ENCODE measurements around the gene PTDSS2. TPM values are rescaled to one million over a fixed set of nuclear protein-coding genes. Genes with fewer than 3 reads are reported as not detected.
A peak's percentile ranks its signal among the peaks of the same experiment; 100 is the strongest.

The PTDSS2 gene
- total RNA-seq, 6 experiments from 2014 or later, result 8.4 to 21.9 (median 11.4) TPM

DNA sequence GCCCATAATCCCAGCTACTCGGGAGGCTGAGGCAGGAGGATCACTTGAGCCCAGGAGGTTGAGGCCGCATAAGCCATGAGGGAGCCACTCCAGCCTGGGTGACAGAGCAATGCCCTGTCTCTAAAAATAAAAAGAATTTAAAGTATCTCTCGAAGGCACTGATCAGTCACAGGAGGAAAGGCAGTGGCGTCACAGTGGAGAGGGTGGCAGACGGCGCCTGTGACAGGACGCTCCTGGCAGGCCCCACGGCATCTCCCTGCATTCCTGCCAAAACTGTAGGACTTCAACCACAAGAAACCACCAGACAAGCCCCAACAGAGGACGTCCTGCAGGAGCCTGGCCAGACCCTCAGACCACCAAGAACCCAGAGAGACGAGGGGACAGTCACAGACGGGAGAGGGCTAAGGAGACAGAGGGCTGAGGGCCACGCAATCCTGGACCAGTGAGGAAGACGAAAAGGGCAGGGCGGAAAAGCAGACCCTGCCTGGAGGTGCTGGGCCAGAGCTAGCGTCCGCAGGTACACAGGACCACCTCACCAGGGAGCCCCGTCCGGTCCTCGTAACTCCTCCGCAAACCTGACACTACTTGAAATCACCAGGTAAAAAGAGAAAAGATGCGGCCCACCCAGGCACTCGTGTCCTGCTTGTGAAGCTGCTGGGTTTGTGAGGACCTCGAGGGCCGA, 51.1 kb downstream of the PTDSS2 start:
- peaks cover 0 to 21% (median 5%) of the 10 kb centered on the region in 4 donors for H3K4me1 ChIP-seq
- DNase-seq (no peak), ATAC-seq (no peak)
- no peaks in the 10 kb centered on the region for H3K27me3 ChIP-seq
- no peak overlapping the region for H3K4me3 ChIP-seq
- 83% methylated on average over 7 of the region's 24 CpGs for WGBS (ENCODE audit: insufficient coverage, low coverage, low lambda C conversion rate, missing lambda C conversion rate)
- H3K9me3 ChIP-seq, result no peaks in the 10 kb centered on the region
- peaks cover 7 to 41% (median 33%) of the 10 kb centered on the region in 4 donors for H3K36me3 ChIP-seq
- intact Hi-C loops (cut with DNase I), result no loop called here
- H3K27ac ChIP-seq, result no peak overlapping the region
- no peak for TF ChIP-seq POLR2A (IDR thresholded peaks at IDR 0.05)
- TF ChIP-seq, protein P1, sequence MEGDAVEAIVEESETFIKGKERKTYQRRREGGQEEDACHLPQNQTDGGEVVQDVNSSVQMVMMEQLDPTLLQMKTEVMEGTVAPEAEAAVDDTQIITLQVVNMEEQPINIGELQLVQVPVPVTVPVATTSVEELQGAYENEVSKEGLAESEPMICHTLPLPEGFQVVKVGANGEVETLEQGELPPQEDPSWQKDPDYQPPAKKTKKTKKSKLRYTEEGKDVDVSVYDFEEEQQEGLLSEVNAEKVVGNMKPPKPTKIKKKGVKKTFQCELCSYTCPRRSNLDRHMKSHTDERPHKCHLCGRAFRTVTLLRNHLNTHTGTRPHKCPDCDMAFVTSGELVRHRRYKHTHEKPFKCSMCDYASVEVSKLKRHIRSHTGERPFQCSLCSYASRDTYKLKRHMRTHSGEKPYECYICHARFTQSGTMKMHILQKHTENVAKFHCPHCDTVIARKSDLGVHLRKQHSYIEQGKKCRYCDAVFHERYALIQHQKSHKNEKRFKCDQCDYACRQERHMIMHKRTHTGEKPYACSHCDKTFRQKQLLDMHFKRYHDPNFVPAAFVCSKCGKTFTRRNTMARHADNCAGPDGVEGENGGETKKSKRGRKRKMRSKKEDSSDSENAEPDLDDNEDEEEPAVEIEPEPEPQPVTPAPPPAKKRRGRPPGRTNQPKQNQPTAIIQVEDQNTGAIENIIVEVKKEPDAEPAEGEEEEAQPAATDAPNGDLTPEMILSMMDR (IDR thresholded peaks at IDR 0.05), result no peak

DNA sequence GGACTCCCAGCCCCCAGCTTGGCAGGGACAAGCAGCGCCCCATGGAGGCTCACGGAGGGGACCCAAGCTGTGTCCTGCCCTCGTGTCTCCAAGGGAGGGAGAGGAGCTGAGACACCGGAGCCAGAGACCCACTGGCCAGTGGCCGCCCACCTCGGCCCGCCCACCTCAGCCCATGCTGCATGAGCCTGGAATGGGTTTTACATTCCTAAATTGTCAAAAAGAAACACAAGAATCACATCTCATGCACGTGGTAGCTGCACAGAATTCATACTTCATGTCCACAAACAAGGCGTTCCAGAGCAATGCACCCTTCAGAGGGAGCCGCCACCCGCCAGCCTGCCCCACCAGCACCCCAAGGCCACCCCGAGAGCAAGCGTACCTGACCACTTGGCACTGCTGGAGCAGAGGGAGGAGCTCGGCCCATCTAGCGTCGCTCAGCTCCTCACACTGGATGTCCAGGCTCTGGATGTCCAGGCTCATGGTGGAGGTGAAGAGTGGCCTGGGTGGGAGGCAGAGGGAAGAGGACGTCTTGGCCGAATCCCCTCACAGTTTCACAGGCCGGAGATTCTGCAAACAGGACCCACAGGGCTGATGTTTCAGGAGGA, 51.7 kb downstream of the PTDSS2 start:
- DNase-seq, result no peak
- Histone ChIP-seq H3K27me3 (no peaks in the 10 kb centered on the region), H3K36me3 (peaks cover 7 to 40% (median 33%) of the 10 kb centered on the region in 4 donors), H3K27ac (no peak overlapping the region), H3K4me3 (no peak overlapping the region), H3K4me1 (peaks cover 0 to 21% (median 5%) of the 10 kb centered on the region in 4 donors), H3K9me3 (no peaks in the 10 kb centered on the region)
- ATAC-seq, result no peak
- no peak for TF ChIP-seq POLR2A (IDR thresholded peaks at IDR 0.05)
- TF ChIP-seq, protein P1 (IDR thresholded peaks at IDR 0.05), result no peak
- intact Hi-C loops (cut with DNase I), result no loop called here
- WGBS (ENCODE audit: insufficient coverage, low coverage, low lambda C conversion rate, missing lambda C conversion rate), result 100% methylated on average over 3 of the region's 19 CpGs

DNA sequence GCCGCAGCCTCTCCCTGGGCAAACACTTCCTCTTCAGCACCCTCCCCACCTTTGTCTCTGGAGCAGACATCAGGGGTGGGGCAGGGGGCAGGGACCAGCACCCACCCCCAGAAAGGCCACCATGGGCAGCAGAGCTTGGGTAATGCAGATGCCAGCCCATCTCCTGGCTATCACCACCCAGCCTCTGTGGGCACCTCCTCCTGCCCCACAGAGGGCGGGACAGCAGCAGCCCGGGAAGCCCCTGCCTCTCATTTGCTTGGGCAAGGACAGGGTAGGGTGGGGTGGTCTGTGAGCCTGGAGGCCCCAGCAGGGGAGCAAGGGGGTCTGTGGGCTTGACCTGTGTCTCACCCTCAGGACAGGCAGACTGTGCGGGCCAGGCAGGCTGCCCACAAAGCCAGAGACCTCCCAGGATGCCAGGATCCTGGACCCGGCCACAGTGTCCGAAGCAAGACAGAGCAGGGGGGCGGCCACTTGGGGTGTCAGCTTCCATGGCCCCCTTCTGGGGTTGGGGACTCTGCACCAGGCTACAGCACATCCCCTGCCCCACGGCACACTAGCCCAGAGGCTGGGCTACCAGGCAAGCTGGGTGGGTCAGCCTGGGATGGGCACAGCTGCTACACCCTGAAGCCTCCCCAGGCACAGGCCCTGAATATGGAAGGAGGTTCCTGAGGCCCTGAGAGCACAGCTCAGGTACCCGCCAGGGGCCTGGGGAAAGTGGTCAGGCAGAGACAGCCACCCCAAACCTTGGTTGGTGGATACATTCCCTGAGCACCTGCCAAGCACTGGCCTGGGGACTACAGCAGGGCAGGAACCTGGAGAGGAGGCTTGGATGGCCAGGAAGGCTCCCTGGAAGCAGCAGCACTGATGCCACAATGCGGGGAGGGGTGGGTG, 52.5 kb downstream of the PTDSS2 start:
- H3K4me1 ChIP-seq, result peaks cover 0 to 21% (median 5%) of the 10 kb centered on the region in 4 donors
- intact Hi-C loops (cut with DNase I), result no loop called here
- H3K4me3 ChIP-seq, result no peak overlapping the region
- peaks cover 7 to 40% (median 33%) of the 10 kb centered on the region in 4 donors for H3K36me3 ChIP-seq
- TF ChIP-seq POLR2A (IDR thresholded peaks at IDR 0.05), result no peak
- TF ChIP-seq, protein P1 (IDR thresholded peaks at IDR 0.05), result no peak
- no peak for ATAC-seq
- no peak for DNase-seq
- H3K27me3 ChIP-seq, result no peaks in the 10 kb centered on the region
- H3K27ac ChIP-seq, result no peak overlapping the region
- no peaks in the 10 kb centered on the region for H3K9me3 ChIP-seq
- no CpG with 5 or more reads among the region's 10 CpGs for WGBS (ENCODE audit: insufficient coverage, low coverage, low lambda C conversion rate, missing lambda C conversion rate)

DNA sequence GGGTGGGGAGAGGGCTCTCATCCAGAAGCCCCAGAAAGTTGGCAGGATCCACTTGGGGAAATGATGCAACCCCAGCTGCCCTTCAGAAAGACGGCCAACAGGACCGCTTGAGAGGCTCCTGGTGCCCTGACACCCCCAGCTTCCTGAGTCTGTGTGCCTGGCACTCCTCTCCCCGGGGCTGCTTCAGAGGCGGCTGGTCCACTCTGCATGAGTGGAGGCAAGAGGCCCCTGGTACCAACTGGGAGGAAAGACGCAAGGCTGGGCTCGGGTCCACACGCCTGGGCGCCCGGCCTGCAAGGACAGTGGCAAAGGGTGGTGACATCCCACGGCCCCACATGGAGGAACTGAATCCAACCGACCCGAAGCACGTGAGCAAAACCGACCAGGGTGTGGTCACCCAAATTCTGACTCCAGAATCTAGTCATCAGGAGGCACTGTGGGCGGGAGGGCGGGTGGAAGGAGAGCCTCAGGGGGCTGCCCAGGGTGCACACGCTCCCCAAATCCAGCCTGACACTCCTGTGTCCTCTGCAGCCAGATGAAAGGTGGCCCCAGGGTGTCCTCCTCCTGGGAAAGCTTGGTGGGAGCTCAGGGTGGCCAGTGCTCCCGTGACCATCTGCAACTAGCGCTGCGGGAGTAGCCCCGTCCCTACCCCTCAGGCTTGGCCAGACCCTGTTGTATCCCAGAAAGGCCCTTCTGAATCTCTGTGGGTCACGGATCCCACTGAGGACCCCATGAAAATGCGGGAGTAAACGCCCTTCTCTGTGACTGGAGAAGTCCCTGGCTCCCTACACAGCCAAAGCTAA, 53.3 kb downstream of the PTDSS2 start:
- Histone ChIP-seq H3K27ac (peak overlapping the region in 2 of 3 donors; percentile 50 to 54), H3K27me3 (no peaks in the 10 kb centered on the region), H3K9me3 (no peaks in the 10 kb centered on the region), H3K4me3 (peak overlapping the region; percentile 16 to 45 (median 35)), H3K36me3 (peaks cover 7 to 32% (median 26%) of the 10 kb centered on the region in 4 donors), H3K4me1 (peaks cover 0 to 21% (median 8%) of the 10 kb centered on the region in 4 donors)
- intact Hi-C loops (cut with DNase I), result no loop called here
- TF ChIP-seq, protein P1 (IDR thresholded peaks at IDR 0.05), result no peak
- no peak for TF ChIP-seq POLR2A (IDR thresholded peaks at IDR 0.05)
- DNase-seq, result peak in 2 of 3 donors; percentile 62 to 68
- WGBS (ENCODE audit: insufficient coverage, low coverage, low lambda C conversion rate, missing lambda C conversion rate), result 55% methylated on average over 14 of the region's 24 CpGs
- no peak for ATAC-seq

Measured in right lobe of liver (tissue), 6 donors.